B cell (primary cell): ENCODE measurements around the gene DLX1. TPM values are rescaled to one million over a fixed set of nuclear protein-coding genes. Genes with fewer than 3 reads are reported as not detected.

Experiments used
- ATAC-seq: fragments of 200-7000 bp; cut with Tn5 transposase; one replicate; pipeline ENCODE4 v1.10.0; 2021; ENCODE audit warnings: low read depth, mild to moderate bottlenecking, moderate number of reproducible peaks, moderate library complexity
- CTCF ChIA-PET: fragments of 350-600 bp; sonication (Branson Sonifier 250); formaldehyde crosslinking; loops from one replicate; lab custom pipeline; 2021; ENCODE audit warnings: antibody characterized with exemption, inconsistent platforms; lab: Charles Lee
- POLR2A ChIA-PET: fragments of 350-600 bp; sonication (Branson Sonifier 250); formaldehyde crosslinking; loops from one replicate; lab custom pipeline; 2021; ENCODE audit warnings: antibody characterized with exemption; lab: Charles Lee
- DNase-seq: peaks from one replicate; pipeline ENCODE4 v3.0.0; 2013
- H2AFZ ChIP-seq: 2 replicates; pipeline ENCODE4 v1.6.1; 2012; ENCODE audit warnings: mild to moderate bottlenecking, low read depth, low read length; ENCODE audit not compliant: insufficient read depth, poor library complexity, severe bottlenecking
- H3K27ac ChIP-seq, 2 donors: 1 replicate in 1 of 2; 2 replicates in 1 of 2; pipeline ENCODE4 v1.5.1; 2012 to 2013; ENCODE audit warnings: low read length in 2 of 2, mild to moderate bottlenecking in 2 of 2, moderate library complexity in 1 of 2
- H3K27me3 ChIP-seq, 4 experiments: fragments of 200-600 bp in 1 of 4; sonication (generic) in 1 of 4; replicated peaks in 1 of 4; 1 replicate in 2 of 4; 2 replicates in 2 of 4; pipeline versions ENCODE4 v1.6.1 to v1.7.0; 2013 to 2016; ENCODE audit warnings: low read length in 3 of 4, mild to moderate bottlenecking in 2 of 4, mixed read lengths in 1 of 4, moderate library complexity in 1 of 4; ENCODE audit not compliant: insufficient read depth in 4 of 4, control insufficient read depth in 3 of 4; ENCODE audit errors: control extremely low read depth in 1 of 4
- H3K36me3 ChIP-seq, 2 experiments: replicated peaks in 1 of 2; 1 replicate in 1 of 2; 2 replicates in 1 of 2; pipeline versions ENCODE4 v1.6.1 to v1.7.1; 2013; ENCODE audit warnings: low read length in 1 of 2; ENCODE audit not compliant: insufficient read depth in 2 of 2, control insufficient read depth in 1 of 2; ENCODE audit errors: control extremely low read depth in 1 of 2, extremely low read depth in 1 of 2
- H3K4me1 ChIP-seq, 2 donors: fragments of 200-600 bp in 1 of 2; sonication (generic) in 1 of 2; 1 replicate in 1 of 2; 2 replicates in 1 of 2; pipeline versions ENCODE4 v1.5.1 to v1.6.1; 2013 to 2017; ENCODE audit warnings: low read length in 2 of 2; ENCODE audit not compliant: control insufficient read depth in 2 of 2, insufficient read depth in 2 of 2
- H3K4me2 ChIP-seq: replicated peaks from 2 replicates; pipeline ENCODE3; 2012; ENCODE audit warnings: mild to moderate bottlenecking, low read depth, low read length; ENCODE audit not compliant: poor library complexity, severe bottlenecking
- H3K4me3 ChIP-seq, 5 experiments: fragments of 200-600 bp in 1 of 5; sonication (generic) in 1 of 5; 1 replicate in 3 of 5; 2 replicates in 2 of 5; pipeline versions ENCODE4 v1.5.1 to v1.7.0; 2011 to 2016; ENCODE audit warnings: low read length in 4 of 5, mild to moderate bottlenecking in 4 of 5, low read depth in 2 of 5, control low read depth in 1 of 5, moderate library complexity in 1 of 5; ENCODE audit not compliant: insufficient read depth in 1 of 5; ENCODE audit errors: control extremely low read depth in 1 of 5, extremely low read depth in 1 of 5
- H3K79me2 ChIP-seq: fragments of 200-600 bp; sonication (generic); one replicate; pipeline ENCODE4 v1.6.0; 2016; ENCODE audit warnings: low read length; ENCODE audit not compliant: control insufficient read depth, insufficient read depth
- H3K9ac ChIP-seq: fragments of 200-600 bp; sonication (generic); 2 replicates; pipeline ENCODE4 v1.6.1; 2017; ENCODE audit warnings: mild to moderate bottlenecking, low read length, moderate library complexity
- H3K9me3 ChIP-seq, 3 donors: one replicate each; pipeline versions ENCODE4 v1.6.1 to v1.7.1; 2013; ENCODE audit warnings: low read length in 2 of 3; ENCODE audit not compliant: control insufficient read depth in 2 of 3, insufficient read depth in 1 of 3; ENCODE audit errors: control extremely low read depth in 1 of 3
- H4K20me1 ChIP-seq: 2 replicates; pipeline ENCODE4 v1.6.0; 2012; ENCODE audit warnings: mild to moderate bottlenecking, low read length; ENCODE audit not compliant: insufficient read depth, control insufficient read depth, poor library complexity, severe bottlenecking
- H3K27ac Mint-ChIP-seq: one replicate; pipeline ENCODE4 v1.8.0; 2021; ENCODE audit warnings: mixed read lengths
- H3K27me3 Mint-ChIP-seq: one replicate; pipeline ENCODE4 v1.8.0; 2021; ENCODE audit warnings: mixed read lengths
- H3K4me1 Mint-ChIP-seq: one replicate; pipeline ENCODE4 v1.8.0; 2021; ENCODE audit warnings: mixed read lengths
- H3K4me3 Mint-ChIP-seq: one replicate; pipeline ENCODE4 v1.8.0; 2021; ENCODE audit warnings: mixed read lengths
- H3K9me3 Mint-ChIP-seq: one replicate; pipeline ENCODE4 v1.8.0; 2022; ENCODE audit warnings: mixed read lengths; ENCODE audit not compliant: insufficient read depth
- CTCF ChIP-seq: fragments of 200-600 bp; IDR thresholded peaks from one replicate; pipeline ENCODE4 v1.8.0; 2022; ENCODE audit warnings: antibody characterized with exemption, mild to moderate bottlenecking
- EZH2 ChIP-seq: IDR thresholded peaks from 2 replicates; pipeline ENCODE4 v1.6.1; 2012; ENCODE audit warnings: borderline replicate concordance, low read depth, mild to moderate bottlenecking, moderate library complexity, low read length; ENCODE audit not compliant: insufficient read depth, poor library complexity, severe bottlenecking
- WGBS: methylation state at CpG from one replicate; pipeline ENCODE4 v1.1.5; 2013; ENCODE audit warnings: missing lambda C conversion rate; ENCODE audit not compliant: insufficient coverage; 5-methylcytosine and 5-hydroxymethylcytosine counted together
- intact Hi-C: fragments of 100-400 bp; cut with micrococcal nuclease; formaldehyde crosslinking; loops from one replicate; pipeline ENCODE4 v1.10.0; 2022
- polyA plus RNA-seq: library from polyadenylated mRNA; depleted of rRNA; stranded (reverse); fragments of >200 nt; gene quantifications from 2 replicates; pipeline ENCODE4 v1.2.3, GENCODE V29; 2012
- total RNA-seq, 2 donors: library from RNA; stranded (reverse); fragments of 120-200 nt in 1 of 2; gene quantifications; 1 replicate in 1 of 2; 2 replicates in 1 of 2; pipeline versions ENCODE4 v1.2.3 to v1.2.4, GENCODE V29; 2013 to 2022

DLX1 gene
- total and polyA plus RNA-seq, 2 donors (not counting 1 experiment from before 2014, with no cell fraction given), result not detected

GRCh38 chr2:172108587-172108930 lies 23.3 kb downstream of the DLX1 start:
- no peak overlapping the region for H3K4me3 Mint-ChIP-seq
- H3K4me1 ChIP-seq, result peaks cover 24 to 40% of the 10 kb centered on the region in 2 donors
- H3K9ac ChIP-seq, result no peak overlapping the region

More at GRCh38 chr2:172108587-172108930, 23.3 kb downstream of the DLX1 start:
- WGBS, result 34% methylated on average over 7 of the region's 8 CpGs
- CTCF ChIA-PET, result interaction anchor here (0.9 kb wide), 1 partner anchor 19 kb away, joined by 4 read pairs; no protein-coding TSS in a partner anchor
- Histone ChIP-seq H3K9me3 (peaks cover 0 to 61% (median 11%) of the 10 kb centered on the region in 3 donors), H4K20me1 (no peaks in the 10 kb centered on the region), H3K4me2 (no peak overlapping the region), H2AFZ (no peak overlapping the region), H3K79me2 (no peaks in the 10 kb centered on the region), H3K36me3 (no peaks in the 10 kb centered on the region), H3K27ac (no peak overlapping the region), H3K4me3 (no peak overlapping the region), H3K27me3 (peaks cover 0 to 71% (median 57%) of the 10 kb centered on the region in 4 experiments)
- peaks cover 59% of the 10 kb centered on the region for H3K27me3 Mint-ChIP-seq
- no peak for DNase-seq
- no peak overlapping the region for H3K27ac Mint-ChIP-seq
- peaks cover 17% of the 10 kb centered on the region for H3K4me1 Mint-ChIP-seq
- POLR2A ChIA-PET, result no interaction called here
- no peak for ATAC-seq
- H3K9me3 Mint-ChIP-seq, result no peaks in the 10 kb centered on the region
- intact Hi-C loops, result loop anchor here (10.0 kb wide), 1 partner anchor 326 kb away; no protein-coding TSS in a partner anchor
- TF ChIP-seq EZH2, result no peak
- no peak for TF ChIP-seq CTCF
